Measurements from ENCODE around the gene MYOM3.
A peak's percentile ranks its signal among the peaks of the same experiment; 100 is the strongest.

The MYOM3 gene

DNA sequence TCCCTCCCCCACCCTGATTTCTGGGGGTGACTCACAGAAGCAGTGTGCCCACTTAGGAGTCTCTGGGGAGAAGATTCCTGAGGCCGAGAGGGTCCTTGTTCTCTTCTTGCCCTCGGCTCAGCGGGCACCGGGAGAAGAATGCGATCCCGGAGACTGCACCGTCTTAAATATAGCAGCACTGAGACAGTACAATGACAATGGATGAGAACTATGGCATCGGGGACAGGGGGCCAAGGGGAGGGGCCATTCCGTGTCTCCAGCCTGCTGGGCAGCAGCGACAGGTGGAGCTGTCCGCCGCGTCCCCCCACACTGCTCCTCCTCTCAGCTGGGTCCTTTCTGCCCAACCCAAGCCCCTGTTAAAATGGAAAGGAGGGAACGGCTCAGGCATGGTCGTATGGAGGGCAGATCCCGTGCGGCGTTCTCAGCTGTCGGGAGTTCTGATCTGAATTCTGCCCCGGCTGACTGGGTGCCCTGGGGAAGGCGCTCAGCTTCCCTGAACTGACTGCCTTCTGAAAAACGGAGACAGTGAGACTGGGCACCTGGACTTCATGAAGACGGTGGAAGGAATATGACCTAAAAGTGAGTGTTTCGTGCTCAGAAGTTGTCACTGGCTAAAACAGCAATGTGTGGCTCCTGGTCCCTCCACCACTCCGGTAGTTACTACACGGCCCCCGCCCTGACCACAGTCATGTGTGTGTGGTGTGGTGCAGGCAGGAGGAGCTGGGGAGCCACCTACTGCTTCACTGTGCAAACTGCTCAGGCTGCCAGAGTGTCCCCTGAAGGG, at the start of gene MYOM3:
Gene MYOM3 (minus strand): TSS at position 140 of the 784 bp plus-strand sequence. CDS start 3,499 bp downstream, outside the sequence.
- peak; percentile 38 for DNase-seq

DNA sequence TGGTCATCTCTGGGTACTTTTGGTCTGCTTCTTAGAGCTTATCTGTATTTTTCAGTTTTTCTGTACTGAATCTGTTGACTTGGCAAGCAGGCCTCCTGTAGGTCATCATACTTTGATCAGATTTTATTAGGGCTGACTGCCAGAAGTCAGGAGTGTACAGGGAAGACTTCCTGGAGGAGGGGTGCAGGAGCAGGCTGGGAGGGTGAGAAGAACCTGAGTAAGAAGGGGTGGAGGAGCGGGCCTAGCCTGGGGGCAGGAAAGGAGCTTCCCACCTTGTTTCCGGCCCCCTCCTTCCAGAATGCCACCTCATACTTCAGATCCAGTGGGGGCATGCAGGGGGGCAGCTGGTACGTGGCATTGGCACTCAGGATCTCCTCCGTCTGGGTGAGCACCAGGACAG, 49.3 kb upstream of the MYOM3 start:
- no peak for DNase-seq

DNA sequence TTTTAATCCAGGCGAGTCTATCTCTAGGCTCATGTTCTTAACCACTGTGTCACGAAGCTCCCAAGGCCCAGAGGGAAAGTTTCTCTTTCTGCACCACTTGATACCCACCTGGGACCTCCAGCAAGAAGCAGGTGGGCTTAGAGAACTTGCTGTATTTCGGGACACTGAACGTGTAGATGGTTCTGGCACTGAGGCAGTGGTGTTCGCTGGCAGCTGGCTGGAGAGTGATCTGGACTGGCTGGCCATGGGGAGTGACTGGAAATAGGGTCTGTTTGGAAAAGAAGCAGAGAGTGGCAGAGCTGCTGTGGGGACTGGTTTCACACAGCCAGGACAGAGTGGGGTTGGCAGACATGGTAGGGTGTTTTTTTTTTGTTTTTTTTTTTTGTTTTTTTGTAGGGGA, 47.4 kb upstream of the MYOM3 start:
- no peak for DNase-seq

DNA sequence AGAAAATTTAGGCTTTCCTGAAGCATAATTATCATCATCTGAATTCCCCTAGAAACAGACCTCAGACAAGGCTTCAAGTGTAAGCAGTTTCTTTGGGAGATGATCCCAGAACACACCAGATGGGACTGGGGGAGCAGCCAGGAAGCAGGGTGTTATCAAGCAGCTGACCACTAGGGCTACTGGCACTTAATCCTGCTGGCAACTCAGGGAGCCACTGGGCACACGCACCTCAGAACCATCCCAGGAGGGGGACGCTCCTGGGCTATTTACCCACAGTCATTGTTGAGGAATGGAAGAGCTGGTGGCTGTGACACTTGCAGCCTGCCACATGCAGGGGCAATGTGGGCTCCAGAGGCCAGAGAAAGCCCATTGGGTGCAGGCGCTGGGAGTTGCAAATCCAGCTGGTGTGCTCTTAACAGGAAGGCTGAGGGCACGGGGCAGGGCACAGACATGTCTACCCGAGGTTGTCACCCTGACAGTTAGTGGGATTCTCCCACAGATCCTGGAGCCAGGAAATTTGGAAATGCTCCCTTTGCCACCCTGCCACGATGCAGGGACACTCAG, 46.1 kb upstream of the MYOM3 start:
- no peak for DNase-seq

DNA sequence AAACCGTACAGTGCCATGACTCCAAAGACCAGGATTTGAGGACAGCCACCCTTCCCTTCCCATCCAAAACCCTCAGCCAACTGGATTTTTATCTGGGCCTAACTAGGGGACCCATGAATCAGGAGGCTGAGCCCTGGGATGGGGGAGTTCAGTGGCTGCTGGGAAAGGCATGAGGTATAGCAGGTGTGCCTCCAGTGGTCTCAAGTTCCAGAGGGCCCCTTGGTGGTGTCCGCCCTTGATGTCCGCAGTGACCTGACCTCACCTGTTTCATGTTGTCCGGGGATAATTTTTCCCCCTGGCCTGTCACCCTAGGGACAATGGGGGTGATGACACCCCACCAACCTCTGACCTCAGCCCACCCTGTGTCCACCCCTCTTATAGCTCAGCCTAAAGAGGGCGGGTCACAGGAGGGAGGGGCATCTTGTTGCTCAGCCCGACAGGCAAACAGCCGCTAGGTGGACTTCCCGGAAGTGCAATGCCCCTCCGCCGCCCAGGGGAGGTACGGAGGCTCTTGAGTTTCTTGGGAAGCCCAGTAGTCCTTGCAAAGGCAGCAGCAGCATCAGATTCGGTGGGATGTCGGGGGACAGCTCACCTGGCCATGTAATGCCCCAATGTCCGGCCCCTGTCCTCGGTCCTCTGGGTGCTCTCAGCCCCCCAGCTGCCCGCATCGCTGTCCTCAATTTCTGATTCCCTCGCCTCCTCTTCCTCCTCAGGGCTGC, 44.8 kb upstream of the MYOM3 start:
- no peak for DNase-seq

DNA sequence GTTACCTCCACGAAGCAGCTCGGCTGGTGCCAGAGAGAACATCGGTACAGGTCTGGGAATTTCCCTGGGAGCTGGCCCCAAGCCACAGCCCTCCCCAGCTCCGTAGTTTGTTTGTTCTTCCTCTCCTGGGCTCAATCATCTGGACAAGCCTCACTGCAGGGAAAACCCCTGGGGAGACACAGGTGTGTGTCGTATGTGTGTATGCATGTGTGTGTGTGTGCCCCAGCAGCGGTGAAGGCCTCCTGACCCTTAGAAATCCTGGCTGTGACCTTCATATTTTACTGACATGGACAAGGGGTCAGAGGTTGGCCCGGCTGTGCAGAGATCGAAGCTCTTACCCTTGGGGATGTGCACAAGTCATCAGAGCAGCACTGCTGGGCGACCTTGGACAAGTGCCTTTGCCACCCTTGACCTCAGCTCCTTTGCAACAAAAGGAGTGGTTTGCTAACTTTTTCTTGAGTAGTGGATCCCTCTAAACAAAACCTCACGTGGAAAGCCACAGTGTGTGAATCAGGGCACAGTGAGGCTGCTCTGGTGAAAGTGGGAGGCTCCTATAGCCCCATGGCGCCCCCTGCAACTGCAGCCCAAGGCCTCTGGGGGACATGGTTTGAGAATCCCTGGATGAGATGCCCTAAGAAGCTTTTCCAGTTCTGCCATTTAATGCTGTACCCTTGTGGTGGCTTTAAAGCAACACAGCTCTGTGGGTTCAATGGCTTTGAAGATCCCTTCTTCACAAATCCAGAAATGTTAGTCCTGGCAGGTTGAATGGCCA, 43.3 kb upstream of the MYOM3 start:
- DNase-seq: no peak

DNA sequence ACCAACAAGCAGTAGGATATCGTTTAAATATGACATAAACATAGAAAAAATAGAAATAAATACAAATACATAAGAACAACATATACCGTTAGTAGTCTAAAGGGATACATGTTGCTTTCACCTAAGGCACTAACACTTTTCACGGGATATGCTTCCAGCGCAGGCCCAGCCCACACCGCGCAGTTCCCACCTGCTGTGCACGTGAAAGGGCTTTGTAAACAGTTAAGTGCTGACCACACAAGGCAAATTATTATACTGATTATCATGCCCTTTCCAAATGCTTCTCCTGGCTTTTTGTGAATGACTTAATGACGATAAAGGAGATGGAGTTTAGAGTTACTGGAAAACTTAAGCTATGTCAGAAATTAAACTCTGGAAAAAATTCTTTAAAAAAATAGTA, 42.3 kb upstream of the MYOM3 start:
- no peak for DNase-seq

DNA sequence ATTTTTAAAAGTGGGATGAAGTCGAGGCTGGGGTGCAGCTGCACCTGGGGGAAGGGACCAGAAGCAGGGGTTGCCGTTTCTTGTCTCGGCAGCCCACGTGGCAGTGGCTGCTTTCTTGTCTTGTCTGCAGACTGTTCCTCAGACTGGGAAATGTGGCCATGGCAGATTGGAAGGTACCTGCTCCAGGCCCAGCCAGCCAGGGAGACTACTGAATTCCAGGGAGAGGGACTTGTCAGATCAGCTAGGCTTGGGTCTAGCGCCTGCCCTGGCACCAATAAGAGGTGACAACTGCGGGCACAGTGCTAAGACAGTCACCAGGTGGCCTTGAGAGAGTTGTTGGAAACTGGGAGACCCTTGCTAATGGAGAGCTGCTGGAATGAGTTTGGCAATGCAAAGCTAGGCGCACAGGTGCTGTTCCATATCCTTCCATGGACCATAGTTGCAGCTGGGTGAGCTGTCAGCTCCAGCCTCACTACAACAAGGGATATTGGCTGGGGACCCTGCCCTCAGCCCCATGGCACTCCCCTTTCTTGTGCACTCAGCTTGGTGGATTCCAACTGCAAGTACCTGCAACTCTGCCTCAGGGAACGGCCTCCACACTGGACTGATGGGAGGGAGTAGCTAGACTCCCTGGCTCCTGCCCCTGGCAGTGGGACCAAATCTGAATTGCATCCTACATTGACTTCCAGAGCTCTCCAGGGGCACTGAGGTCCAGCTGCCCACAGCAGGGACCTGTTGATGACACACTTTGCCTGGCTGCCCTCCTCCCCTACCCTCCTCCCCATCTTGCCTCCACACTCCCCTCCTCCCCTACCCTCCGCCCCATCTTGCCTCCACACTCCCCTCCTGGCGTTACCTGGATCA, 40.9 kb upstream of the MYOM3 start:
- DNase-seq: no peak

DNA sequence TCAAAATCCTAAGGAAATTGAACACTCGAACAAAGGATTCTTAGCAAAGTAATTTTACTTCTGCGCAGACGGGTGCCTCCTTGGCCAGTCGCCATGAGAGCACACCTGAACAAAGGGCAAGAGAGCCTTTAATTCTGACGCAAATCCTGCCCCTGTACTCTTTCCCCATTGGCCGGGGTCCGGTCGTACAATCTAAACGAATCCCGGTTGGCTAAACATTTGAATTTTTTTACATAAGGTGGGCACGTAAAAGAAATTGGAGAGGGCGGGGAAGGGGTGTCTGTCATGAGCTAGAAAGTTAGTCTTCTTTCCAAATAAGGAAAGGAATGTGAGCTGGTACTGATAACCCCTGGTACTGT, 39.2 kb upstream of the MYOM3 start:
- DNase-seq: no peak

DNA sequence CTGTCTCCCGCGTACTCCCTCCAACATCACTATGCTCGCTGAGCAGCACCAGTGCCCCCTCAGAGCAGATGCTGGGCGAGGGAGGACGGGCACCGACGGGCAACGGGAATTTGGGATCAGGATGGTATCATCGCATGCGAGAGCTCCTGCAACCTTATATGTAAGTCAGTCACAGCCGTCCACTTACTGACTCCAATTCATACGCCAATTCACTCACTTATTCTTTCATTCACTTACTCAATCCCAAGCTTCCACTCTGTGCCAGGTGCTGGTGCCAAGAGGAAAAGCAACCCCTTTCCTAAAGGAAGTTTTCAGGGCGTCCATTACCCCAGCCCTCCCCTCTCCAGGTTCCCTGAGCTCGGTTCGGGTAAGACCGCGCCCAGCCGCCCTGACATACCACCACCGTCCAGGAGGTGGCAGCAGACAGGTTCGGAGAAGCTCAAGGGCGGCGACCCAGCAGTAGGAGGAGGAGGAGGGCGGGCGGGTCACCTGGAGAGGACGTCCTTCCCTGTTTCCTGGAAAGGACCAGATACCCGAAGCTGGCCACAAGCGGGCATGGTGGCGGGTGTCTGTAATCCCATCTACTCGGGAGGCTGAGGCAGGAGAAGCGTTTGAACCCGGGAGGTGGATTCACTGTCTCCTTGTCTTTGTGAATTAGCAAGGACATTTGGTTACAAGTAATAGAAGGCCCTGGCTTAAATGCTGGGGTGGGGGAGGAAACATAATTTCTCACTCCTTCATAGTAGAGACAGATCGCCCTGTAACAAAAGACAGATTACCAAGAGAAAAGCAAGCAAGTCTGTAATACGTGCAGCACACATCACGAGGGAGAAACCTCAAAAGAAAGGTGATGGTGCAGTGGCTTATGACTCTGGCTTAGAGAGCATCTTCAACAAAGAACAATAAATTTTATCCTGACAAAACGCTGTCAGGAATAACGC, 38.6 kb upstream of the MYOM3 start:
- DNase-seq: peak; percentile 62

DNA sequence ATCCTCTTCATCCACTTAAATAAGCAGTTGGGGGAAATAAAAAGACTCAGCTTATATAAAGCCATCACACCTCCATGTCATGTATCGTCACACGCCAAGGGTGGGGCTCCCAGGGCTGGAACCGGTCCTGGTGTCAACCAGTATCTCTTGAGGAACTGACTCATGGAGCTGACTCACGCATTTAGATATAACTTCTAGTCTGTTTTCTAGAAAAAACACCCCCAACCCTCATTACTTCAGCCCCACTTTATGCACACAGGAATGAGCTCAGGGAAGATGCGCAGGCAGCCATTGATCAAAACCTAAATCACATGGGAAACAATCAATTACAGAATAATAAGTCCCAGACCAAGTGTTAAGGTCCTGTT, 37.9 kb upstream of the MYOM3 start:
- no peak for DNase-seq

DNA sequence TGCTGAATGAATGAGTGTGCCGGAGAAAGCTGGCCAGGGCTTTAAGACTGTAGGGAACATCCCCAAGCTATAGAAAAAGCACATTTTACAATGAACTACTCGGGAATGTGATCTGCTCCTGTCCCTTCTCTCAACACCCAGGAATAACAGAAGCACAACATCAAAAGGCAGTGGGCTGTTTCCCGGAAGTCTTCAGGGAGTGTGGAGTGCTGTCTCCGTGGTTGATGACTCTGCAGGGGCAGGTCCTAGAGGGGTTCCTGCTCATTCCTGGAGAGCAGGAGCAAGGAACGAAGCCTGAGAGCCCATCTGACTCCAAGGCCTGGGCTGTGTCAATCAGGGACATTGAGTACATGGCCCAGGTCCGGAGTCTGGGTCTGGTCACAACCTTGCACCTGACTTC, 35.9 kb upstream of the MYOM3 start:
- DNase-seq: no peak

DNA sequence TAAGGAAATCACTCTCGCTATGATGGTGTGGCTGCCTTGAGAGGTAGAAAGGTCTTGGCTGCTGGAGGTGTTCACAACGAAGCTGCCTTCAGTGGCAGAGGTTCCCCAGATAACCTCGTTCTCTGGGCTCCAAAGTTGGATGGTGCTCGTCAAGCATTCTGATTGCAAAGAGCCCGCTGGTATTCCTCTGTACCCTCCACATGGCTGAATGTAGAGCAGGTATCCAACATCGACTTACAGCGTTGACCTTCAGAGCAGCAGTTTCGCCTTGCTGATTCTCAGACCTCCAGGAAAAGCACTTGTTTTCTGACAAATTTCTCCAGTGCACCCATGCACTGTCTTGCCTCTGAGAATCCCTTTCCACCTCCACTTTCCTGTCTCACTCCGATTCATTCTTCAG, 35.3 kb upstream of the MYOM3 start:
- DNase-seq: no peak

DNA sequence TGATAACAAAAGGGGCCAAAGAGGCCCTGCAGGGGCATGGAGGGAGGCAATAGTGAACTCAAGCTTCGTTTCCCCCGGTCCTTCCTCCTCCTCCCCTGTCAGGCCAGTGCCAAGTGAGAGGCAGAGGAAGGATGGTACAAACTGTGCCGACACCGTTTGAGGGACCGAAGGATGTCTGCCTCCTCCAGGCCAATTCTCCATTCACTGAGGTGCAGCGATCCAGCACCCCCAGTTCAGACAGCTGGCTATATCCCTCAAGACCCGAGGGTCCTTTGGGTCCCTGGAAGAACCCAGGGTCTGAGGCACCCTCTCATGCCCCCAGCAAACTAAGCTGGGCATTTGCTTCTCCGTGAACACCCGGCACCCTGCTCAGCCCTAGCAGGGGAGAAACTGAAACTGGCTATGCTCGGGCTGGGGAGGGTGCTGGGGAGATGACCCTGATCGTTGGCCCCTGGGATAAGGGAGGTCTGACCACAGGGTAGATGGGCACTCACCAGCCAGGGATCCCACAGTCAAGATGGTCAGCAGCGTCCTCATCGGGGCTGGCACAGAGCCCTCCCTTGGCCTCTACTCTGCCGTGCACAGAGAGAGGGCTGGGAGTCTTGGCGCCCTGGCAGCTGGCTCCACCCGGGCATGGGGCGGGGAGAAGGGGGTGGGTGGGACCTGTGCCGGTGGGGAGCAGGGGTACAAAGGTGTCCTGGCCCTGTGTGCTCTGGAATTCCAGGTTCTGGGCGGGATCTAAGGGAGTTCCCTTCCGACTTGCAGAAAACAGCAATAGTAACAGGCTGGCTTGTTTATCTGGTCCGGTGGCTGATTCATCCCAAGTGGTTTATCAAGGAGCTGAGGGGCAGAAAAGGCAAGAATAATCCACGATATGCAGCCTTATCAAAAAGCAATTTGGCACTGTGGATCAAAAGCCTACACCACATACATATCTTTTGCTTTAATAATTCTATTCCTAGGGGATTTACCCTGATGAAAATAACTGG, 30.9 kb upstream of the MYOM3 start, which contains the start of gene IL22RA1:
Gene IL22RA1 (minus strand): TSS at position 595 of the 989 bp plus-strand sequence. CDS start 58 bp downstream, at position 537.
- no peak for DNase-seq

DNA sequence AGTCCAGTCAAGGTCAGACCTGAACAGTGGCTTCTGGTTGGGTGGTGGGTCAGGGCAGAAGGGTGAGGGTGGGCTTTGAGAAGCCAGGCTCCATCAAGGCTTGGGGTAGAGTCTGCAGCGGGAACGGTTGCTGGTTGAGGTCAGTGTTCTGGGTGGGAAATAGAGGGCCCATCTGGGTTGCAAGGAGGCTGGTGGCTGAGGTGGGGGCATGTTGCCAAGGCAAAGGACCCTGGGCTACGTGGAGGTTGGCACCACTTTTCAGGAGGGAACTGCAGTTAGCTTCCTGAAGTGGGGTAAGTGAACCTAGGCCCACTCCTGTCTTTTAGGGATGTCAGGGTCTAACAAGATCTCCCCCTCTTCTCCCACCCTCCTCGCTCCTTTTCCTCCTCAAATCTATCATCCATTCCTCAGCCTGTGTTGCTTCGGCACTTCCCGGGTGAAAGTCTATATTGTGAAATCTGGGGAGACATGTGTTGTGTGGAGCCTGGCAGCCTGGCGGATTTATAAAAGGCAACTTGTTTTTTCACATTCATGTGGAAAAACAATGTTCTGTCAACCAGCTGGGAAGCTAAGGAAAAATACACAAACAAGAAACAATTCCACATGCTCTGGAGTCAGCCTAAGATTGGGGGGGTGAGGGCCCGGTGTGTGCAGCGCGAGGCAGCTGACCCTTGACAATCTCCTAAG, 29.5 kb upstream of the MYOM3 start:
- DNase-seq: no peak

DNA sequence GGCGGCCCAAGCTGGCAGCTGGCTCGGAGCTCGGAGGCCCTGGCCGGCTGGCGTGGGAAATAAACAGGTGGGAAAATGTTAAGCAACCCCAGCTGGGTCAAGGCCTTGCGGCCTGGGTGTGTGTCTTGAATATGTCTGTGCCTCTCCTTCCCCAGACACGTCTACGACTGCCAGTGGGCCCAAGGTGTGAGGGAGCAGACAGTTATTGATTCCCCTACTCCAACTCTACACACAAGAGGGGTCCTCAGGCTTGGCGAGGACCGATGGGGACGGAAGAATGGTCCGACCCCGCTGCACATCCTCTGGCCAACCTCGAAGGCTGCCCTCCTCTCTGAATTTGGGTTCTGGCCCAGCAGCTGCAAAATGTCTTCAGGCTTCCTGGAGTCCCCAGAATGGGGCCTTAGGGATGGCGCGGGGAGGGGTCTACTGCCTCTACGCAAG, 28.8 kb upstream of the MYOM3 start:
- no peak for DNase-seq

DNA sequence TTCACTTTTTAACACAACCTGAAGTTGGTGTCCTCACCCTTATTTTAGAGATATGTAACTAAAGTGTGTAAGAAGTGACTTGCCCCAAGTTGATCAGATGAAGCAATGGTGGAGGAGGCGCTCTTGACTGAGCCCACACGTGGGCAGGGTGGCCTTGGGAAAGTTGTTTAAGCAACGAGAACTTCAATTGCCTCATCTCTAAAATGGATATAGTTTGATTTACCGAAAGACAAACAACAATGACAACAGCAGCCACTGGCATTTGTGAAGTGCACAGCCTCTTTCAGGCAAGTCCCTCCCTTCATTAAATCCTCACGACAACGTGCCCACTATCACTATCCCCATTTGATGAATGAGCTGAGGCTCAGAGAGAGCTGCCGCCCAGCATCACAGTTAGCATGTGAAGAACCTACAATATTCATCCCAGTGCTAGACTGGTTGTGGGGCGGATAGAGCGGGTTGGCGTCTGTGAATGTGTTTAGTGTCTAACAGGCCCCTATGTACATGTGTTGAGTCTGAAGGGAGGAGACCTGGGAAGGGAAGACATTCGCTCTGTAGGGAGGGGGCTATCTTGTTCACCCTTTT, 28.0 kb upstream of the MYOM3 start:
- DNase-seq: no peak

DNA sequence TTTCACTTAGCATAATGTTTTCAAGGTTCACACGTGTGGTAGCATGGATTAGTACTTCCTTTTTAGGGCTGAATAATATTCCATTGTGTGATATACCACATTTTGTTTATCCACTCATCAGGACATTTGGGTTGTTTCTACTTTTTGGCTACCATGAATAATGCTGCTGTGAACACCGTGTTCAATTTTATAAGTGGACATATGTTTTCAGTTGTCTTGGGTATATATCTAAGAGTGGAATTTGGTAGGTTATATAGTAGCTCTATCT, 27.2 kb upstream of the MYOM3 start:
- no peak for DNase-seq
